ENCODE measurements around the gene FOXP1.

DNA sequence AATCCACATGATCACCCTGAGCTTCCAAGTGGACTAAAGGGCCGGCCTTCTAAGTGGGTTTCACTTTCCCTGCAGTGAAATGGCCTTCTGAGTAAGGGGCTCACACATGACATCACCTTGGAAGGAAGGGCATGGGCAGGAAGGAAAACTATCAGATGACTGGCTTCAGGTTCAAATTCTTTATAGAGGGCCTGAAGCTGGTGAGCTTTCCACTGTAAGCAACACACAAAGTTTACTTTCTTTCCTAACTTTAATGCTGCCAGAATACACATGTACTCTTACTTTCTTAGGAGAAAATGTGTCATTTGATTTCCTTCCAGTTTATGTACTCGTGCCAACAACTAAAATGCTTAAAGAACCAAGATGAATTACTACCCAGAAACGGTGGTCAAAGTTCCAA, 475.6 kb downstream of the FOXP1 start:
- TF ChIP-seq EZH2 (IDR thresholded peaks at IDR 0.05; ENCODE audit: low read length, missing control alignments) (no peak), CTCF (conservative IDR thresholded peaks at IDR 0.05 in 1 of 2, IDR thresholded peaks at IDR 0.05 in 1 of 2; ENCODE audit: low read depth in 1 of 2, low read length in 2 of 2) (no peak)

Data from fibroblast of lung (primary cell).